Measurements from ENCODE around the gene LYST.

GRCh38 chr1:235639226-235640205 lies 227.2 kb downstream of the LYST start:
- TF ChIP-seq CTCF (IDR thresholded peaks at IDR 0.05; ENCODE audit: extremely low read depth in 1 of 2, insufficient read depth in 1 of 2, low read depth in 1 of 2, low read length in 2 of 2) (no peak), POLR2A (IDR thresholded peaks at IDR 0.05; ENCODE audit: low read depth, low read length) (no peak), POLR2AphosphoS5 (IDR thresholded peaks at IDR 0.05; ENCODE audit: insufficient read depth, low read depth, low read length) (no peak), MYC (IDR thresholded peaks at IDR 0.05; ENCODE audit: low read depth, low read length) (no peak), GATA2 (IDR thresholded peaks at IDR 0.05; ENCODE audit: insufficient read depth, insufficient read length, low read depth, low read length) (no peak), EZH2 (IDR thresholded peaks at IDR 0.05; ENCODE audit: borderline replicate concordance, low read depth, low read length, severe bottlenecking) (no peak), JUN (IDR thresholded peaks at IDR 0.05; ENCODE audit: borderline replicate concordance, insufficient read depth, insufficient read length, low read depth) (no peak), MAX (IDR thresholded peaks at IDR 0.05; ENCODE audit: insufficient read depth, insufficient read length) (no peak)
